ENCODE measurements around the gene NETO2.

The NETO2 gene

DNA sequence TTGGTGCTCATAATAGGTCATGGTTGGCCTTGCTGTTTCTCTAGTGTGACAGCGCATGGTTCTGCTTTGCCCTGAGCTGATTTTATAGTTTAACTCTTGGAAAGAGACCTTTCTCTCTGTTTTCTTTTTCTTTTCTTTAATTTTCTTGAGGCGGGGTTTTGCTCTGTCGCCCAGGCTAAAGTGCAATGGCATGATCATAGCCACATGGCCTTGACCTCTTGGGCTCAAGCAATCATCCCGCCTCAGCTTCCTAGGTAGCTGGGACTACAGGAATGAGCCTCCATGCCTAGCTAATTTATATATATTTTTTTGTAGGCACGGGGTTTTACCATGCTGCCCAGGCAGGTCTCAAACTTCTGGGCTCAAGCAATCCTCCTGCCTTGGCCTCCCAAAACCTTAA, 89.8 kb downstream of the NETO2 start (continued):
- TF ChIP-seq POU6F1 (CRISPR knock-in tag; IDR thresholded peaks at IDR 0.05; ENCODE audit: borderline replicate concordance, low read depth): no peak
- TF ChIP-seq ZFP3 (CRISPR knock-in tag; IDR thresholded peaks at IDR 0.05): no peak
- TF ChIP-seq CREB5 (CRISPR knock-in tag; IDR thresholded peaks at IDR 0.05; ENCODE audit: low read depth): no peak

- no peak for ATAC-seq
- TF ChIP-seq CSDC2 (CRISPR knock-in tag; IDR thresholded peaks at IDR 0.05) (no peak), ZFP3 (CRISPR knock-in tag; IDR thresholded peaks at IDR 0.05) (no peak)
Measured at GRCh38 chr16:47052666-47053640, 90.8 kb downstream of the NETO2 start.

DNA sequence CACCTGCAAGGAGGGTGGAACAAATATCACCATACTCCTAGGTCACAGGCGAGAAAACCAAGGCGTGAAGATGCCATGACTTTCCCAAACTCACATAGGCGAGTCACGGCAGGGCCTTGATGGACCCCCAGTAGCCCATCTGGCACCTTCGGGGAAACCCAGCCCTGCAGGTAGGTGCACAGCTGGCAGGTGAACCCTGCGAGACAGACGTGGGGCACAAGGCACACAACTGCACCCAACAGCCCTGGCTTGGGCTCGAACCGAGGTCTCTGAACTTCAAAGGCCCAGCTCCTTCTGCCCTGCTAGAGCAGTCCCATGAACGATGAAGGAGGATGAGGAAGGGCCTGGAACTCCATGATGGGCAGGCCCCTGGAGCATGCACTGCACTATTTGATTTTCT, 92.7 kb downstream of the NETO2 start:
- ATAC-seq: no peak
- no peak for TF ChIP-seq PPARA (CRISPR knock-in tag; IDR thresholded peaks at IDR 0.05; ENCODE audit: borderline replicate concordance)
- TF ChIP-seq ISL1 (CRISPR knock-in tag; IDR thresholded peaks at IDR 0.05): no peak
- no peak for TF ChIP-seq RARB (CRISPR knock-in tag; IDR thresholded peaks at IDR 0.05)
- TF ChIP-seq PATZ1 (CRISPR knock-in tag; IDR thresholded peaks at IDR 0.05; ENCODE audit: borderline replicate concordance): no peak
- TF ChIP-seq, protein P1, sequence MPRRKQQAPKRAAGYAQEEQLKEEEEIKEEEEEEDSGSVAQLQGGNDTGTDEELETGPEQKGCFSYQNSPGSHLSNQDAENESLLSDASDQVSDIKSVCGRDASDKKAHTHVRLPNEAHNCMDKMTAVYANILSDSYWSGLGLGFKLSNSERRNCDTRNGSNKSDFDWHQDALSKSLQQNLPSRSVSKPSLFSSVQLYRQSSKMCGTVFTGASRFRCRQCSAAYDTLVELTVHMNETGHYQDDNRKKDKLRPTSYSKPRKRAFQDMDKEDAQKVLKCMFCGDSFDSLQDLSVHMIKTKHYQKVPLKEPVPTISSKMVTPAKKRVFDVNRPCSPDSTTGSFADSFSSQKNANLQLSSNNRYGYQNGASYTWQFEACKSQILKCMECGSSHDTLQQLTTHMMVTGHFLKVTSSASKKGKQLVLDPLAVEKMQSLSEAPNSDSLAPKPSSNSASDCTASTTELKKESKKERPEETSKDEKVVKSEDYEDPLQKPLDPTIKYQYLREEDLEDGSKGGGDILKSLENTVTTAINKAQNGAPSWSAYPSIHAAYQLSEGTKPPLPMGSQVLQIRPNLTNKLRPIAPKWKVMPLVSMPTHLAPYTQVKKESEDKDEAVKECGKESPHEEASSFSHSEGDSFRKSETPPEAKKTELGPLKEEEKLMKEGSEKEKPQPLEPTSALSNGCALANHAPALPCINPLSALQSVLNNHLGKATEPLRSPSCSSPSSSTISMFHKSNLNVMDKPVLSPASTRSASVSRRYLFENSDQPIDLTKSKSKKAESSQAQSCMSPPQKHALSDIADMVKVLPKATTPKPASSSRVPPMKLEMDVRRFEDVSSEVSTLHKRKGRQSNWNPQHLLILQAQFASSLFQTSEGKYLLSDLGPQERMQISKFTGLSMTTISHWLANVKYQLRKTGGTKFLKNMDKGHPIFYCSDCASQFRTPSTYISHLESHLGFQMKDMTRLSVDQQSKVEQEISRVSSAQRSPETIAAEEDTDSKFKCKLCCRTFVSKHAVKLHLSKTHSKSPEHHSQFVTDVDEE (CRISPR knock-in tag; IDR thresholded peaks at IDR 0.05): no peak
- no peak for TF ChIP-seq BACH2 (CRISPR knock-in tag; IDR thresholded peaks at IDR 0.05; ENCODE audit: borderline replicate concordance)
- no peak for TF ChIP-seq CSDC2 (CRISPR knock-in tag; IDR thresholded peaks at IDR 0.05)
- no peak for TF ChIP-seq ZFP3 (CRISPR knock-in tag; IDR thresholded peaks at IDR 0.05)
- no peak for TF ChIP-seq OSR1 (CRISPR knock-in tag; IDR thresholded peaks at IDR 0.05)
- TF ChIP-seq ARNTL (CRISPR knock-in tag; IDR thresholded peaks at IDR 0.05; ENCODE audit: borderline replicate concordance, low read depth): no peak
- no peak for TF ChIP-seq ZFP30 (CRISPR knock-in tag; IDR thresholded peaks at IDR 0.05)
- no peak for TF ChIP-seq SNAI2 (CRISPR knock-in tag; IDR thresholded peaks at IDR 0.05)
- TF ChIP-seq GLIS3 (CRISPR knock-in tag; IDR thresholded peaks at IDR 0.05): no peak
- no peak for TF ChIP-seq ESRRG (CRISPR knock-in tag; IDR thresholded peaks at IDR 0.05)
- no peak for TF ChIP-seq CREB5 (CRISPR knock-in tag; IDR thresholded peaks at IDR 0.05; ENCODE audit: low read depth)
- TF ChIP-seq POU6F1 (CRISPR knock-in tag; IDR thresholded peaks at IDR 0.05; ENCODE audit: borderline replicate concordance, low read depth): no peak
